Tibial artery (tissue), 4 donors: ENCODE results near the gene PTPRD.

ENCODE experiments used
- DNase-seq, 2 donors: peaks; one replicate each; pipeline ENCODE4 v3.0.0-alpha.2; 2019
- H3K27ac ChIP-seq, 2 donors: fragments of 200-600 bp; sonication (generic) in 1 of 2; 1 replicate in 1 of 2; 2 replicates in 1 of 2; pipeline ENCODE4 v1.5.1; 2018 to 2019; ENCODE audit warnings: mild to moderate bottlenecking in 1 of 2
- H3K27me3 ChIP-seq, 2 donors: fragments of 200-600 bp; sonication (generic) in 1 of 2; one replicate each; pipeline versions ENCODE4 v1.5.1 to v1.6.0; 2016 to 2019
- H3K36me3 ChIP-seq, 3 donors: fragments of 200-600 bp; sonication (generic) in 2 of 3; one replicate each; pipeline ENCODE4 v1.5.1; 2016 to 2019; ENCODE audit warnings: mild to moderate bottlenecking in 2 of 3
- H3K4me1 ChIP-seq, 4 donors: fragments of 200-600 bp; sonication (generic) in 2 of 4; 1 replicate in 3 of 4; 2 replicates in 1 of 4; pipeline ENCODE4 v1.5.1; 2016 to 2019
- H3K4me3 ChIP-seq, 2 donors: fragments of 200-600 bp; sonication (generic) in 1 of 2; 1 replicate in 1 of 2; 2 replicates in 1 of 2; pipeline ENCODE4 v1.5.1; 2018 to 2019; ENCODE audit warnings: mild to moderate bottlenecking in 2 of 2
- H3K9me3 ChIP-seq, 3 donors: fragments of 200-600 bp; sonication (generic) in 1 of 3; one replicate each; pipeline ENCODE4 v1.5.1; 2016 to 2019
- intact Hi-C: fragments of 100-400 bp; cut with DNase I; formaldehyde crosslinking; loops from one replicate; pipeline ENCODE4 v1.15.0; 2023; ENCODE audit warnings: low total_unique reads
- TF ChIP-seq, protein P1 (sequence below), 2 experiments: fragments of 200-600 bp in 1 of 2; fragments of 450-650 bp in 1 of 2; IDR thresholded peaks; one replicate each; pipeline ENCODE4 v1.5.1; 2017 to 2019; ENCODE audit warnings: antibody characterized with exemption in 2 of 2, mild to moderate bottlenecking in 1 of 2, moderate library complexity in 1 of 2

Gene PTPRD

DNA sequence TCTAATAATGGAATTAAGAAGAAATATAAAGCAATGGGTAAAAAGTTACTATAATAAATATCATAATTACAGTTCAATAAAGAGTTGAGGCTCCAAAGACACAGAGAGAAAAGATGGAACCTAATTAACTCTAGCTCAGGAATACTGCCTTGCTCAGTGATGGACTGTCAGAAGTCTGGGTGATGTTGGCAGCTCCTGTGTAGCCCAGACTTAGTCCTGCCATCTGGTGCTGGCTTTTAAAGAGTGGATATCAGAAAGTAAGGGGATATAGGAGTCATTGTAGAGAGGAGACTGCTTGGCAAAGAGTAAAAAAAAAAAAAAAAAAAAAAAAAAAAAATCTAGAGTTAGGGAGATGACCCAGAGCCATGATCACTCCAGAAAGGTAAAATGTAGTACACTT lies 2261.4 kb downstream of the PTPRD start:
- no peak for DNase-seq
- Histone ChIP-seq H3K4me1 (peaks cover 0 to 2% (median 0%) of the 10 kb centered on the region in 4 donors), H3K4me3 (no peak overlapping the region), H3K9me3 (no peaks in the 10 kb centered on the region), H3K27me3 (no peaks in the 10 kb centered on the region), H3K36me3 (no peaks in the 10 kb centered on the region), H3K27ac (no peak overlapping the region)
- intact Hi-C loops = no loop called here
- TF ChIP-seq, protein P1, sequence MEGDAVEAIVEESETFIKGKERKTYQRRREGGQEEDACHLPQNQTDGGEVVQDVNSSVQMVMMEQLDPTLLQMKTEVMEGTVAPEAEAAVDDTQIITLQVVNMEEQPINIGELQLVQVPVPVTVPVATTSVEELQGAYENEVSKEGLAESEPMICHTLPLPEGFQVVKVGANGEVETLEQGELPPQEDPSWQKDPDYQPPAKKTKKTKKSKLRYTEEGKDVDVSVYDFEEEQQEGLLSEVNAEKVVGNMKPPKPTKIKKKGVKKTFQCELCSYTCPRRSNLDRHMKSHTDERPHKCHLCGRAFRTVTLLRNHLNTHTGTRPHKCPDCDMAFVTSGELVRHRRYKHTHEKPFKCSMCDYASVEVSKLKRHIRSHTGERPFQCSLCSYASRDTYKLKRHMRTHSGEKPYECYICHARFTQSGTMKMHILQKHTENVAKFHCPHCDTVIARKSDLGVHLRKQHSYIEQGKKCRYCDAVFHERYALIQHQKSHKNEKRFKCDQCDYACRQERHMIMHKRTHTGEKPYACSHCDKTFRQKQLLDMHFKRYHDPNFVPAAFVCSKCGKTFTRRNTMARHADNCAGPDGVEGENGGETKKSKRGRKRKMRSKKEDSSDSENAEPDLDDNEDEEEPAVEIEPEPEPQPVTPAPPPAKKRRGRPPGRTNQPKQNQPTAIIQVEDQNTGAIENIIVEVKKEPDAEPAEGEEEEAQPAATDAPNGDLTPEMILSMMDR (IDR thresholded peaks at IDR 0.05) = no peak

DNA sequence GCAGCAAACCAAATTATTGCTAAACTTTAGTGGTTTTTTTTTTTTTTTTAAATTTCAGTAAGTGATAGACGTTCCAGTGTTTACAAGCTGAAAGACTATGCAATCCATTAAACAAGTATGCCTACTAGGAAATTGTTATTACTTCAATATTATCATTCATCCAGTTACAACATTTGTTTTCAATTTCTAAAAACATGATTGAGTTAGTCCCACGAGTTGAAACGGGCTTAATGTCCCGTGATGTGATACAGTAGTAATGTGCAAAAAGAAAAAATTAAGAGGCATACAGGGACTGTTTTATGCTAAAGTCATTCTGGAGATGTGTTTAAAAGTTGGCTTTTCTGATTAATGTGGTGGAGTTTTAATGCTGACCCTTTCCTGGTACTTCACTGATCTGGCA lies 2262.9 kb downstream of the PTPRD start:
- Histone ChIP-seq H3K27ac (no peak overlapping the region), H3K4me3 (no peak overlapping the region), H3K36me3 (no peaks in the 10 kb centered on the region), H3K4me1 (no peaks in the 10 kb centered on the region), H3K27me3 (no peaks in the 10 kb centered on the region), H3K9me3 (no peaks in the 10 kb centered on the region)
- intact Hi-C loops = no loop called here
- no peak for DNase-seq
- TF ChIP-seq, protein P1 (IDR thresholded peaks at IDR 0.05) = no peak

- H3K36me3 ChIP-seq = no peaks in the 10 kb centered on the region
- H3K27ac ChIP-seq = no peak overlapping the region
- intact Hi-C loops = no loop called here
- TF ChIP-seq, protein P1 (IDR thresholded peaks at IDR 0.05) = no peak
- no peaks in the 10 kb centered on the region for H3K4me1 ChIP-seq
- H3K27me3 ChIP-seq = no peaks in the 10 kb centered on the region
- no peak overlapping the region for H3K4me3 ChIP-seq
- no peak for DNase-seq
- H3K9me3 ChIP-seq = no peaks in the 10 kb centered on the region
Measured at GRCh38 chr9:8349376-8349775, 2263.4 kb downstream of the PTPRD start.

GRCh38 chr9:8348756-8349155 lies 2264.0 kb downstream of the PTPRD start:
- Histone ChIP-seq H3K27me3 (no peaks in the 10 kb centered on the region), H3K36me3 (no peaks in the 10 kb centered on the region), H3K27ac (no peak overlapping the region), H3K4me3 (no peak overlapping the region), H3K4me1 (no peaks in the 10 kb centered on the region), H3K9me3 (no peaks in the 10 kb centered on the region)
- DNase-seq = no peak
- intact Hi-C loops = no loop called here
- TF ChIP-seq, protein P1 (IDR thresholded peaks at IDR 0.05) = no peak

GRCh38 chr9:8346296-8346695 lies 2266.5 kb downstream of the PTPRD start:
- no peaks in the 10 kb centered on the region for H3K36me3 ChIP-seq
- DNase-seq = no peak
- H3K27ac ChIP-seq = no peak overlapping the region
- H3K9me3 ChIP-seq = no peaks in the 10 kb centered on the region
- intact Hi-C loops = no loop called here
- H3K27me3 ChIP-seq = no peaks in the 10 kb centered on the region
- H3K4me1 ChIP-seq = no peaks in the 10 kb centered on the region
- H3K4me3 ChIP-seq = no peak overlapping the region
- TF ChIP-seq, protein P1 (IDR thresholded peaks at IDR 0.05) = no peak
